Right lobe of liver (tissue), 4 donors: ENCODE data around the gene P4HTM.

Experiments
- CTCF ChIP-seq, 4 donors: fragments of 200-600 bp in 3 of 4; fragments of 450-650 bp in 1 of 4; IDR thresholded peaks; one replicate each; pipeline versions ENCODE4 v1.5.1 to v1.8.0; 2016 to 2022; ENCODE audit warnings: antibody characterized with exemption in 4 of 4, mild to moderate bottlenecking in 2 of 4
- POLR2A ChIP-seq: fragments of 450-650 bp; IDR thresholded peaks from one replicate; pipeline ENCODE4 v1.6.1; 2017; ENCODE audit warnings: antibody characterized with exemption, mild to moderate bottlenecking
- donor health status: DM: no; HTN: no; CAD: no.
- donor health status: DM: no; HTN: no; CAD: no.
- donor health status: DM: no; HTN: yes; CAD: no.

GRCh38 chr3:49028673-49029562 is 38.9 kb downstream of the P4HTM start, which contains the start of gene IMPDH2:
- TF ChIP-seq CTCF (IDR thresholded peaks at IDR 0.05) = peak in 3 of 4 donors; percentile 9 to 28 (median 26)
- peak; percentile 97 for TF ChIP-seq POLR2A
